Breast epithelium (tissue), 3 donors: ENCODE data around the gene CEACAM5.

Source experiments
- CTCF ChIP-seq, 3 donors: fragments of 450-650 bp; IDR thresholded peaks; one replicate each; pipeline ENCODE4 v1.5.1; 2016 to 2017; ENCODE audit warnings: antibody characterized with exemption in 3 of 3, mild to moderate bottlenecking in 3 of 3, moderate library complexity in 3 of 3
- POLR2AphosphoS5 ChIP-seq, 3 donors: sonication (generic); formaldehyde crosslinking; IDR thresholded peaks; one replicate each; pipeline ENCODE4 v1.6.1; 2017; ENCODE audit warnings: antibody characterized with exemption in 3 of 3

GRCh38 chr19:41718761-41719160, 10.3 kb downstream of the CEACAM5 start:
- no peak for TF ChIP-seq CTCF (IDR thresholded peaks at IDR 0.05)
- TF ChIP-seq POLR2AphosphoS5 (IDR thresholded peaks at IDR 0.05) = no peak
